Measurements from ENCODE around the gene PHF1. TPM values are rescaled to one million over a fixed set of nuclear protein-coding genes. Genes with fewer than 3 reads are reported as not detected.

The PHF1 gene
- total and polyA plus RNA-seq, 2 of the 13 experiments (the other 11 are each of a cell fraction or from before 2014, with no cell fraction given): 25.4 to 61.9 TPM

GRCh38 chr6:33428224-33428965, 17.6 kb downstream of the PHF1 start (continued):
- TF ChIP-seq ZNF687 (CRISPR knock-in tag; IDR thresholded peaks at IDR 0.05) (peak; percentile 92), KLF6 (CRISPR knock-in tag; IDR thresholded peaks at IDR 0.05) (0 out of 2 replicates have a peak, but pooled peaks have one; percentile 27), JARID2 (CRISPR knock-in tag; IDR thresholded peaks at IDR 0.05; ENCODE audit: insufficient replicate concordance) (peak; percentile 52), CAMTA2 (CRISPR knock-in tag; IDR thresholded peaks at IDR 0.05; ENCODE audit: borderline replicate concordance) (peak; percentile 57; the same call in 1 of the 2 replicates), KLF13 (CRISPR knock-in tag; IDR thresholded peaks at IDR 0.05) (peak; percentile 81; the same call in 1 of the 2 replicates), KDM5B (CRISPR knock-in tag; IDR thresholded peaks at IDR 0.05; ENCODE audit: borderline replicate concordance) (peak; percentile 87; the same call in 1 of the 2 replicates), ZNF333 (CRISPR knock-in tag; IDR thresholded peaks at IDR 0.05; ENCODE audit: borderline replicate concordance) (0 out of 2 replicates have a peak, but pooled peaks have one; percentile 39), ATM (IDR thresholded peaks at IDR 0.05; ENCODE audit: borderline replicate concordance) (no peak), ARNT2 (CRISPR knock-in tag; IDR thresholded peaks at IDR 0.05; ENCODE audit: low read depth) (0 out of 2 replicates have a peak, but pooled peaks have one; percentile 20), BORCS8-MEF2B (CRISPR knock-in tag; IDR thresholded peaks at IDR 0.05) (0 out of 2 replicates have a peak, but pooled peaks have one; percentile 29), NFIB (CRISPR knock-in tag; IDR thresholded peaks at IDR 0.05; ENCODE audit: borderline replicate concordance) (no peak), SPEN (CRISPR knock-in tag; IDR thresholded peaks at IDR 0.05; ENCODE audit: low read depth) (0 out of 2 replicates have a peak, but pooled peaks have one; percentile 38), ZNF552 (CRISPR knock-in tag; IDR thresholded peaks at IDR 0.05; ENCODE audit: borderline replicate concordance) (0 out of 2 replicates have a peak, but pooled peaks have one; percentile 39), ZNF670 (CRISPR knock-in tag; IDR thresholded peaks at IDR 0.05; ENCODE audit: borderline replicate concordance) (0 out of 2 replicates have a peak, but pooled peaks have one; percentile 58), ZNF432 (CRISPR knock-in tag; IDR thresholded peaks at IDR 0.05; ENCODE audit: borderline replicate concordance) (peak; percentile 33; the same call in 1 of the 2 replicates), TBX2 (CRISPR knock-in tag; IDR thresholded peaks at IDR 0.05; ENCODE audit: borderline replicate concordance) (peak; percentile 51; the same call in 1 of the 2 replicates), ZNF724P (CRISPR knock-in tag; IDR thresholded peaks at IDR 0.05; ENCODE audit: borderline replicate concordance) (peak; percentile 47; the same call in 1 of the 2 replicates), SAFB2 (CRISPR knock-in tag; IDR thresholded peaks at IDR 0.05; ENCODE audit: borderline replicate concordance, low read depth) (peak; percentile 78; the same call in 1 of the 2 replicates), GABPB1 (CRISPR knock-in tag; IDR thresholded peaks at IDR 0.05) (peak; percentile 54; the same call in 1 of the 2 replicates)
- TF ChIP-seq, protein P1, sequence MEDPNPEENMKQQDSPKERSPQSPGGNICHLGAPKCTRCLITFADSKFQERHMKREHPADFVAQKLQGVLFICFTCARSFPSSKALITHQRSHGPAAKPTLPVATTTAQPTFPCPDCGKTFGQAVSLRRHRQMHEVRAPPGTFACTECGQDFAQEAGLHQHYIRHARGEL (CRISPR knock-in tag; IDR thresholded peaks at IDR 0.05): peak; percentile 57; the same call in 1 of the 2 replicates
- TF ChIP-seq, protein P2, sequence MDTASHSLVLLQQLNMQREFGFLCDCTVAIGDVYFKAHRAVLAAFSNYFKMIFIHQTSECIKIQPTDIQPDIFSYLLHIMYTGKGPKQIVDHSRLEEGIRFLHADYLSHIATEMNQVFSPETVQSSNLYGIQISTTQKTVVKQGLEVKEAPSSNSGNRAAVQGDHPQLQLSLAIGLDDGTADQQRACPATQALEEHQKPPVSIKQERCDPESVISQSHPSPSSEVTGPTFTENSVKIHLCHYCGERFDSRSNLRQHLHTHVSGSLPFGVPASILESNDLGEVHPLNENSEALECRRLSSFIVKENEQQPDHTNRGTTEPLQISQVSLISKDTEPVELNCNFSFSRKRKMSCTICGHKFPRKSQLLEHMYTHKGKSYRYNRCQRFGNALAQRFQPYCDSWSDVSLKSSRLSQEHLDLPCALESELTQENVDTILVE (CRISPR knock-in tag; IDR thresholded peaks at IDR 0.05): peak; percentile 53; the same call in 1 of the 2 replicates
